Gastroesophageal sphincter (tissue), 3 donors: ENCODE measurements around the gene CELSR3.

Source experiments
- POLR2A ChIP-seq, 2 donors: fragments of 450-650 bp; IDR thresholded peaks; one replicate each; pipeline ENCODE4 v1.6.1; 2017; ENCODE audit warnings: antibody characterized with exemption in 2 of 2, mild to moderate bottlenecking in 2 of 2, moderate library complexity in 1 of 2
- POLR2AphosphoS5 ChIP-seq: sonication (generic); formaldehyde crosslinking; IDR thresholded peaks from one replicate; pipeline ENCODE4 v1.6.1; 2017; ENCODE audit warnings: antibody characterized with exemption
- TF ChIP-seq, protein P1 (sequence below), 4 experiments: fragments of 200-600 bp in 2 of 4; fragments of 450-650 bp in 2 of 4; sonication (generic) in 1 of 4; IDR thresholded peaks; one replicate each; pipeline ENCODE4 v1.5.1; 2017 to 2019; ENCODE audit warnings: antibody characterized with exemption in 4 of 4, mild to moderate bottlenecking in 2 of 4, moderate library complexity in 2 of 4

DNA sequence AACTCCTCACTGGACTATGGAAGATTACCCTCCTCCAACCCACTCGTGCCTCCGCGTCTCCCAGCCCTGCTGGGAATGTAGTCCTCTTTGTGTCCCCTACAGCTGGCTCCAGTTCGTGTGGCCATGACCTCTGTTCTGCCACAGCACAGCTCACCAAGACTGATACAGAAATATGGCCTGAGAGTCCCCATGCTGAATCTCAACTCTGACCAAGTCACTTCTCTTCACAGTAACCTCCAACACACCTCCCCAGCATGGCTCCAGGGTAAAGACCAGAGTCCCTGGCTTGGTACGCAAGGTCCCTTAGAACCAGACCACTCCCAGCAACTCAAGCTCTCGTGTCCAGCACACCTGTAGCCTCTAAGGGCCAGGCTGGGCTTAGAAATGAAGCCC, 65.3 kb downstream of the CELSR3 start:
- TF ChIP-seq, protein P1, sequence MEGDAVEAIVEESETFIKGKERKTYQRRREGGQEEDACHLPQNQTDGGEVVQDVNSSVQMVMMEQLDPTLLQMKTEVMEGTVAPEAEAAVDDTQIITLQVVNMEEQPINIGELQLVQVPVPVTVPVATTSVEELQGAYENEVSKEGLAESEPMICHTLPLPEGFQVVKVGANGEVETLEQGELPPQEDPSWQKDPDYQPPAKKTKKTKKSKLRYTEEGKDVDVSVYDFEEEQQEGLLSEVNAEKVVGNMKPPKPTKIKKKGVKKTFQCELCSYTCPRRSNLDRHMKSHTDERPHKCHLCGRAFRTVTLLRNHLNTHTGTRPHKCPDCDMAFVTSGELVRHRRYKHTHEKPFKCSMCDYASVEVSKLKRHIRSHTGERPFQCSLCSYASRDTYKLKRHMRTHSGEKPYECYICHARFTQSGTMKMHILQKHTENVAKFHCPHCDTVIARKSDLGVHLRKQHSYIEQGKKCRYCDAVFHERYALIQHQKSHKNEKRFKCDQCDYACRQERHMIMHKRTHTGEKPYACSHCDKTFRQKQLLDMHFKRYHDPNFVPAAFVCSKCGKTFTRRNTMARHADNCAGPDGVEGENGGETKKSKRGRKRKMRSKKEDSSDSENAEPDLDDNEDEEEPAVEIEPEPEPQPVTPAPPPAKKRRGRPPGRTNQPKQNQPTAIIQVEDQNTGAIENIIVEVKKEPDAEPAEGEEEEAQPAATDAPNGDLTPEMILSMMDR (IDR thresholded peaks at IDR 0.05): no peak
- TF ChIP-seq POLR2A (IDR thresholded peaks at IDR 0.05) (no peak), POLR2AphosphoS5 (no peak)
